Measurements from ENCODE around the gene MTM1.
A peak's percentile ranks its signal among the peaks of the same experiment; 100 is the strongest.

The MTM1 gene

GRCh38 chrX:150680974-150681373 is 112.6 kb downstream of the MTM1 start:
- DNase-seq: peak in 1 of 4 experiments; percentile 6

GRCh38 chrX:150683112-150683511 is 114.7 kb downstream of the MTM1 start:
- DNase-seq: no peak

- peak; percentile 53 to 77 (median 60) for DNase-seq
Observed at GRCh38 chrX:150683536-150684146, 115.2 kb downstream of the MTM1 start.

DNA sequence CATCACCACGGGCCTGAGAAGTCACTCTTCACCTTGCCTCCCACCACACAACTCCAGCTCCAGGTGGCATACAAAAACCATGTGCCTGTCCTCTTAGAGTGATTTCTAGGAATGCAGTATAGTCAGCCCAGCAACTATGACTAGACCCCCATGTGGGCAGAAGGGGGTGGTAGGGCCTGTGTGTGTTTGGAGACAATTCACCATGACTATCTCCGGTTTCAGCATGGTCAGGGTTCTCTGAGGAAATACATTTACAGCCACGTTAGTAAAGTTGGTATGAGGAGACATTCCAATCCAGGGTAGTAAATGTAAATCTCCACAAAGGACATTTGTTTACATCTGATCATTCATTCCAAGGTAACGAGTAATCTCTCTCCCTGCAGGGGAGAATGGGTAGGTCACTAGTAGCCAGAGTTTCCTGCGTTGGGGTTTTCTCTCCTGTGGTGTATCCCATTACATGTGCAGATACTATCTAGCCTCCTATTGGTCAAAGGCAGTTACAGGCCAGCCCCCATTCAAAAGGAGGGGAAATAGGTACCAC is 120.6 kb downstream of the MTM1 start:
- DNase-seq: no peak

- peak; percentile 22 to 55 (median 42) for DNase-seq
Observed at GRCh38 chrX:150690126-150690525, 121.7 kb downstream of the MTM1 start.

DNA sequence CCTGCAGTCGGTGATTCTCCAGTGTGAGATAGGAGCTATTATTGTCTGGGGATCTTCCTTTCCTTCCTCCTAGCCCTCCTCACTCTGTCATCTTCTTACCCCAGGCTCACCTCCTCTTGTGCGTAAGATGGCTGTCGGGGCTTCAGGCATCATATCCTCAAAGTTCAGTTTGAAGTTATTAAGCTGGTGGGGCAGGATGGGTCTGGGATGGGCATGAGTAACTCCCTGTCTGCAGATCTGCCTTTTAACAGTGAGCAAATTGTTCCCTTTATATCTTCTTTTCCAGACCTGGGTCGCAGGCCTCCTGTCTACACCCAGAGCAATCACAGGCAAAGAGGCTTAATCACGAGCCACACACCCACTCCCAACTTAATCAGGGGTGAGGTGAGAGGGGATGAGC is 123.9 kb downstream of the MTM1 start:
- peak in 1 of 4 experiments; percentile 10 for DNase-seq

GRCh38 chrX:150692831-150693724 is 124.7 kb downstream of the MTM1 start, which contains the start of gene MTMR1:
Gene MTMR1 (plus strand): TSS chrX:150693396. CDS start chrX:150693531, 135 bp downstream.
- peak in 2 of 4 experiments; percentile 47 to 49 for DNase-seq

- DNase-seq: peak; percentile 32 to 70 (median 60)
Observed at GRCh38 chrX:150693725-150694574, 125.5 kb downstream of the MTM1 start.

DNA sequence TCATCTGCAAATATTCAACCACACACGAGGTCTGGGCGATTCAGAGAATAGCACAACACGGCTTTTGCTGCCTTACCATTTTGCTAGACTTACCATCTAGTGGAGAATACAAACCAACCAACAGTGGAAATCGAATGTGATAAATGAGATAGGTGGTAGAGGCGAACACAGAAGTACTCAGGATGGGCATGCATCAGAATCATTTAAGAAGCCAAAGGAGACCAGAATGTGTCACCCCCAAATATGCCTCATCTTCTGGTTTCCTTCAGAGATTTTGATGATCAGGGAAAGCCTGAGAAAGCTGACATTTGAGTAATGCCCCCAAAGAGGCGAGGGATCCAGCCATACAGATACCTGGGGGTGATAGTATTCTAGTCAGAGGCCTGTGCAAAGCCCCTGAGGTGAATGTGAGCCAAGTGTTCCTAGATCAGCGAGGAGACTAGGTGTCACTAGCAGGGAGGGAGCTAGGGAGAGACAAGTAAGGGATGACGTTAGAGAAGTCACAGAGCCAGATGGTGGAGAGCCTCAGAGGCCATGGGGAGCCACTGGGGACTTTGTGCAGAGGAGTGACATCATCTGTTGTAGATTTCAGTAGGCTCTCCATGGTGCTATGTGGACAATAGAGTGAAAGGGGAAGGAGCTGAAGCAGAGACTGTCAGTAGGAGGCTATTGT is 126.5 kb downstream of the MTM1 start:
- peak; percentile 29 to 67 (median 60) for DNase-seq

DNA sequence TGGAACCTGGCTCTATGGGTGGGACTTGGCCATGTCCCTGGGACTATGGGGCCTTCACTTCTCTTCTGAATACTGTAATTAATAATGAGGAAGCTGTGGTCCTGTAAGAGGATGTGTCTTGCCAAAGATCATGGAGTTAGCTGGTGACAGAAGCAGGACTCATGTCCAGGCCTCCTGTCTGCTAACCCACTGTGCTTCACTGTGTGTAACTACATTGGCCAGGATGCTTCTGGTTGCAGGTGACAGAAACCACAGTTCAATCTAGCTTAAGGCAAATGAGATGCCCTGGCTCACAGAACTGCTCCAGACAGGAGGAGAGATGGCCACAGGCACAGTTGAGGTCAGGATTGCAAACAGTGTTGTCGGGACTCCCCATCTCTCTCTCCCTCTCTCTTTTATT is 127.9 kb downstream of the MTM1 start:
- DNase-seq: peak; percentile 24 to 67 (median 63)

GRCh38 chrX:150696866-150697265 is 128.4 kb downstream of the MTM1 start:
- DNase-seq: peak; percentile 30 to 70 (median 62)

GRCh38 chrX:150697641-150698040 is 129.2 kb downstream of the MTM1 start:
- no peak for DNase-seq

- DNase-seq: peak in 3 of 4 experiments; percentile 11 to 56 (median 44)
Observed at GRCh38 chrX:150698981-150699380, 130.6 kb downstream of the MTM1 start.

DNA sequence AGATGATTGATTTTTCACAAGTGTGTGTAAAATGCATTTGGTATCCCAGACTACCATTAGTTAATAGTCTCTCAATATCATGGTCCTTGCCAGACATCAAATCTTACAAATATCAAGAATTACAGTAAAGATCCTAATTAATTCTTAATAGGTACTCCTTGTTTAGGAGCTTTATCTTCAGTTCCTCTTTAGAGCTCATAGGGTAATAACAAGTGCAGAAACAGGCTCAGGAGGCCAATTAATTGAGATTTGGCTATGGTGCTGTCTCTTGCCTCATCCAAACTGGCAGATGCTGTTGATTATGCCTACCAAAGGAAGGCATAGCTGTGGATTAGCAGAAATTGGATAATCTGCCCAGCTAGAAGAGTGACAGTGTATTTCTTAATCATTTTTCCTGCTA is 131.7 kb downstream of the MTM1 start:
- DNase-seq: no peak

- no peak for DNase-seq
Observed at GRCh38 chrX:150701377-150701776, 133.0 kb downstream of the MTM1 start.

GRCh38 chrX:150702966-150703694 is 134.7 kb downstream of the MTM1 start:
- DNase-seq: peak in 3 of 4 experiments; percentile 21 to 61 (median 52)

DNA sequence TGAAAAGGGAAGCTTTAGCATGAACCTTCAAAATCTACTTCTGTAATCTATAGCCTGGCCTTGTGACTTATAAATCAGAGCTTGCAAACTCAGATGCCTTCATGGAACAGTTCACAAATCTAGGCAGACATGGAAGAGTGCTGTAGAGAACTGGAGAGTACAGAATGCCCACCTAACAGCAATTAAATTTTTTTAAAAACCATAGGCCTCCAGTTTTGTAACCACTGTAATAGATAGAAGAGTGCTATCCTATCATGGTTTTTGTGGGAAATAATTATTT is 135.2 kb downstream of the MTM1 start:
- peak in 2 of 4 experiments; percentile 66 to 67 for DNase-seq

DNA sequence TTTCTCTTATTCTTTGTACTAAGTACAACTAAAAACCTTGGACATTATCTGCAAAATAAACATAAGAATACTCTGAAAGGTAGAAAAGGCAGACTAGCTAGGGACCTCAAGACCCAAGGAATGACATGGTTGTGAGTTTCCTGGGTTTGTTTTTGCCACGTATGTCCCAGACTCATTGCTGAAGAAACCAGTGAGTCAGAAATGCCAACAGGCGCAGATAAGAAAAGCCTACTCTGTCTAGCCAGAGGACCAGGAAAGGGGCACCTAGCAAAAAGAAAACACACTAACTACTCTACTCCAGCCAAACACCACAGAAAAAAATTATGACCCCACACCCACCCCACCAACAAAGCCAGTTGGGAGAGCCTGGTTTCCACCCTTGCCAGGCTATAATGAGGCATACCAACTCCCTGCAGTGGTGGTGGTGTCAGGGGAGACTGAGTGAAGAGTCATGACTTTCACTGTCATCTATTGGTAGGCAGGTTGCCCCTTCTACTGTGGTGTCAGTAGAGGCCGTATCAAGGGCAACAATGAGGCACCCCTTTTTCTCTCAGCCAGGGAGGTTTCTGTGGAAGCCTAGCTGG is 135.7 kb downstream of the MTM1 start:
- DNase-seq: peak in 3 of 4 experiments; percentile 20 to 35 (median 34)

DNA sequence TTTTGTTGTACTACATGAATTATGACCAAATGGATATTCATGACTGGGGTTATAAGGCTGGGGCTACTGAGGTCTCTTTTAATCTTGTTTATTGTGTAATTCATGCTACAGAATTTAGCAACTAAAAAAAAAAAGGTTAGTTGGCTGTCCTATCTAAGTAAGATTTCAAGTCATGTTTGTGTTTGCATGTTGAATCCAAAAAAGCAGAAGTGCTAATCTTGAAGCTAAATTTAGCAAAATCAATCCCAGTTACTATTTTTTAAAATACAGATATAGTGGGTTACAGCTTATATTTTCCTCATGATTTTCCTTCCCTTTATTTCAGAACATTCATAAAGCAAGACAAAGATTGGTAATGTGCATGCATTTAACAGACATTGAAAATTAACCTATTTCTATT is 144.2 kb downstream of the MTM1 start:
- DNase-seq: peak in 2 of 4 experiments; percentile 28 to 39

- DNase-seq: peak in 2 of 4 experiments; percentile 38
Observed at GRCh38 chrX:150715184-150715583, 146.8 kb downstream of the MTM1 start.

GRCh38 chrX:150719621-150720020 is 151.2 kb downstream of the MTM1 start:
- DNase-seq: no peak

Data from suppressor macrophage (primary cell).